Spleen (tissue), 7 donors: ENCODE data around the gene GPC4.

Source experiments
- POLR2A ChIP-seq, 3 donors: fragments of 450-650 bp; IDR thresholded peaks; one replicate each; pipeline ENCODE4 v1.5.1; 2017; ENCODE audit warnings: antibody characterized with exemption in 3 of 3, mild to moderate bottlenecking in 1 of 3
- POLR2AphosphoS5 ChIP-seq, 3 donors: sonication (generic); formaldehyde crosslinking; IDR thresholded peaks; one replicate each; pipeline ENCODE4 v1.5.1; 2017; ENCODE audit warnings: antibody characterized with exemption in 3 of 3
- TF ChIP-seq, protein P1 (sequence below), 11 experiments: fragments of 200-600 bp in 7 of 11; fragments of 450-650 bp in 4 of 11; sonication (generic) in 4 of 11; IDR thresholded peaks in 8 of 11; conservative IDR thresholded peaks in 3 of 11; 1 replicate in 7 of 11; 2 replicates in 4 of 11; pipeline versions ENCODE4 v1.4.0 to v1.8.0; 2016 to 2021; ENCODE audit warnings: antibody characterized with exemption in 11 of 11, inconsistent platforms in 4 of 11, mild to moderate bottlenecking in 1 of 11
- donor health status: DM: no; HTN: no; CAD: no; lungs with moderate emphysema.
- donor health status: DM: no; HTN: no; CAD: no.
- donor health status: DM: no; HTN: no; CAD: no.

DNA sequence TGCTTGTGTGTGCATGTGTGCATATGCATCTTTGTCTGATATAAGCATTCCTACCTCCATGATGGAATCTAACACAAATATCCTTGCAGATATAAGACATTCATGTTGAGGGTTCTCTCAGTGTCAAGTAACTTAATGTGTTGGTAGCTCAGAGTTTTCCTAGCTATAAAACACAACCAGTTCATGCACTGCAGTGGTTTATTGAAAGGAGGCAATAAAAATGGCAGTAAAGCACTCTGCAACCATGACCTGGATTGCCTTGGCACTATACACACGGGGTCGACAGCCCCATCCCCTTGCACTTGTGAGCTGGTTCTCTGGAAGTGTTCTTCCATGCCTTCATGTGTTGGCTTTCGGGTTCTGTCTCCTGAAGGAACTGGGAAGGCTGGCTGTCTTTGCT lies 38.9 kb downstream of the GPC4 start:
- TF ChIP-seq, protein P1, sequence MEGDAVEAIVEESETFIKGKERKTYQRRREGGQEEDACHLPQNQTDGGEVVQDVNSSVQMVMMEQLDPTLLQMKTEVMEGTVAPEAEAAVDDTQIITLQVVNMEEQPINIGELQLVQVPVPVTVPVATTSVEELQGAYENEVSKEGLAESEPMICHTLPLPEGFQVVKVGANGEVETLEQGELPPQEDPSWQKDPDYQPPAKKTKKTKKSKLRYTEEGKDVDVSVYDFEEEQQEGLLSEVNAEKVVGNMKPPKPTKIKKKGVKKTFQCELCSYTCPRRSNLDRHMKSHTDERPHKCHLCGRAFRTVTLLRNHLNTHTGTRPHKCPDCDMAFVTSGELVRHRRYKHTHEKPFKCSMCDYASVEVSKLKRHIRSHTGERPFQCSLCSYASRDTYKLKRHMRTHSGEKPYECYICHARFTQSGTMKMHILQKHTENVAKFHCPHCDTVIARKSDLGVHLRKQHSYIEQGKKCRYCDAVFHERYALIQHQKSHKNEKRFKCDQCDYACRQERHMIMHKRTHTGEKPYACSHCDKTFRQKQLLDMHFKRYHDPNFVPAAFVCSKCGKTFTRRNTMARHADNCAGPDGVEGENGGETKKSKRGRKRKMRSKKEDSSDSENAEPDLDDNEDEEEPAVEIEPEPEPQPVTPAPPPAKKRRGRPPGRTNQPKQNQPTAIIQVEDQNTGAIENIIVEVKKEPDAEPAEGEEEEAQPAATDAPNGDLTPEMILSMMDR (IDR thresholded peaks at IDR 0.05 in 8 of 11, conservative IDR thresholded peaks at IDR 0.05 in 3 of 11) = no peak
- TF ChIP-seq POLR2A (IDR thresholded peaks at IDR 0.05) (no peak), POLR2AphosphoS5 (IDR thresholded peaks at IDR 0.05) (no peak)
